ENCODE data around the gene SORCS3.
"Not testable (repeated sequence)": the region's sequence is repeated elsewhere in the genome, so short reads cannot be mapped to it uniquely, and the experiment has no call there.

Gene SORCS3

GRCh38 chr10:104690959-104691358 lies 49.9 kb downstream of the SORCS3 start:
- no peak for DNase-seq

GRCh38 chr10:104694074-104694473 lies 53.0 kb downstream of the SORCS3 start:
- DNase-seq: no peak

- DNase-seq: not testable (repeated sequence)
Measured at GRCh38 chr10:104703262-104703661, 62.2 kb downstream of the SORCS3 start.

GRCh38 chr10:104706886-104707285 lies 65.8 kb downstream of the SORCS3 start:
- DNase-seq: no peak

- no peak for DNase-seq
Measured at GRCh38 chr10:104707602-104708459, 66.7 kb downstream of the SORCS3 start.

GRCh38 chr10:104711302-104711721 lies 70.2 kb downstream of the SORCS3 start:
- no peak for DNase-seq

GRCh38 chr10:104730593-104730992 lies 89.5 kb downstream of the SORCS3 start:
- not testable (repeated sequence) for DNase-seq

- DNase-seq: no peak
Measured at GRCh38 chr10:104731192-104731591, 90.1 kb downstream of the SORCS3 start.

- no peak for DNase-seq
Measured at GRCh38 chr10:104732222-104732621, 91.1 kb downstream of the SORCS3 start.

- DNase-seq: no peak
Measured at GRCh38 chr10:104734433-104734832, 93.3 kb downstream of the SORCS3 start.

- DNase-seq: no peak
Measured at GRCh38 chr10:104735036-104735756, 94.1 kb downstream of the SORCS3 start.

- no peak for DNase-seq
Measured at GRCh38 chr10:104735757-104736391, 94.8 kb downstream of the SORCS3 start.

- no peak for DNase-seq
Measured at GRCh38 chr10:104741127-104741526, 100.0 kb downstream of the SORCS3 start.

- DNase-seq: no peak
Measured at GRCh38 chr10:104744052-104744451, 103.0 kb downstream of the SORCS3 start.

- no peak for DNase-seq
Measured at GRCh38 chr10:104750291-104750690, 109.2 kb downstream of the SORCS3 start.

GRCh38 chr10:104762793-104763192 lies 121.7 kb downstream of the SORCS3 start:
- no peak for DNase-seq

- DNase-seq: no peak
Measured at GRCh38 chr10:104766341-104766740, 125.3 kb downstream of the SORCS3 start.

GRCh38 chr10:104767282-104767681 lies 126.2 kb downstream of the SORCS3 start:
- DNase-seq: no peak

- no peak for DNase-seq
Measured at GRCh38 chr10:104767745-104768144, 126.7 kb downstream of the SORCS3 start.

GRCh38 chr10:104773105-104773504 lies 132.0 kb downstream of the SORCS3 start:
- DNase-seq: no peak

GRCh38 chr10:104774234-104774633 lies 133.1 kb downstream of the SORCS3 start:
- no peak for DNase-seq

GRCh38 chr10:104777086-104777799 lies 136.2 kb downstream of the SORCS3 start:
- DNase-seq: no peak

- no peak for DNase-seq
Measured at GRCh38 chr10:104778371-104778770, 137.3 kb downstream of the SORCS3 start.

All from CD4-positive, alpha-beta T cell treated with Interleukin-6 for 4 hours (primary cell).